Body of pancreas (tissue), 4 donors: ENCODE data around the gene OAF. TPM values are rescaled to one million over a fixed set of nuclear protein-coding genes. Genes with fewer than 3 reads are reported as not detected.

Experiments
- ATAC-seq: fragments of 150-250 bp; one replicate; pipeline ENCODE4 v1.9.1; 2016
- DNase-seq, 4 donors: peaks; one replicate each; pipeline ENCODE4 v3.0.0-alpha.2; 2019
- H3K27ac ChIP-seq, 4 donors: fragments of 200-600 bp; sonication (generic); 1 replicate in 3 of 4; 2 replicates in 1 of 4; pipeline versions ENCODE4 v1.5.1 to v1.6.1; 2016 to 2019; ENCODE audit warnings: mild to moderate bottlenecking in 1 of 4, mixed read lengths in 1 of 4, moderate library complexity in 1 of 4
- H3K27me3 ChIP-seq, 2 donors: fragments of 200-600 bp; sonication (generic); one replicate each; pipeline ENCODE4 v1.6.0; 2016; ENCODE audit warnings: mild to moderate bottlenecking in 1 of 2
- H3K36me3 ChIP-seq, 2 donors: fragments of 200-600 bp; sonication (generic); replicated peaks in 1 of 2; 2 replicates each; pipeline ENCODE4 v1.5.1; 2016; ENCODE audit warnings: low read depth in 2 of 2; ENCODE audit not compliant: insufficient read depth in 1 of 2
- H3K4me1 ChIP-seq: fragments of 200-600 bp; sonication (generic); one replicate; pipeline ENCODE4 v1.6.0; 2016
- H3K4me3 ChIP-seq, 2 donors: fragments of 200-600 bp; sonication (generic); 1 replicate in 1 of 2; 2 replicates in 1 of 2; pipeline ENCODE4 v1.5.1; 2016 to 2019
- H3K9me3 ChIP-seq, 3 donors: fragments of 200-600 bp; sonication (generic); 1 replicate in 2 of 3; 2 replicates in 1 of 3; pipeline ENCODE4 v1.5.1; 2016
- CTCF ChIP-seq, 7 experiments: fragments of 450-650 bp in 4 of 7; fragments of 200-600 bp in 3 of 7; sonication (generic) in 3 of 7; IDR thresholded peaks; one replicate each; pipeline ENCODE4 v1.5.1; 2016 to 2019; ENCODE audit warnings: antibody characterized with exemption in 7 of 7
- POLR2A ChIP-seq, 3 donors: fragments of 450-650 bp; IDR thresholded peaks; one replicate each; pipeline ENCODE4 v1.6.1; 2016; ENCODE audit warnings: antibody characterized with exemption in 3 of 3, mild to moderate bottlenecking in 2 of 3
- WGBS, 2 donors: methylation state at CpG; one replicate each; pipeline ENCODE4 v1.1.5; 2017; 5-methylcytosine and 5-hydroxymethylcytosine counted together
- intact Hi-C: fragments of 100-400 bp; cut with DNase I; formaldehyde crosslinking; loops from one replicate; pipeline ENCODE4 v1.15.1; 2023
- total RNA-seq, 2 donors: library from RNA; depleted of rRNA; stranded (reverse); fragments of >200 nt; gene quantifications; one replicate each; pipeline ENCODE4 v1.1.0, GENCODE V29; 2016

OAF gene
- total RNA-seq, 2 donors from 2014 or later = 53.7 to 67.7 TPM

GRCh38 chr11:120226242-120226641 lies 15.4 kb downstream of the OAF start:
- H3K9me3 ChIP-seq = no peaks in the 10 kb centered on the region
- no peaks in the 10 kb centered on the region for H3K27me3 ChIP-seq
- H3K27ac ChIP-seq = no peak overlapping the region
- 86 to 87% methylated on average over 4 to 5 of the region's 5 CpGs for WGBS, 2 donors
- intact Hi-C loops = no loop called here
- H3K4me3 ChIP-seq = no peak overlapping the region
- H3K36me3 ChIP-seq = no peaks in the 10 kb centered on the region
- TF ChIP-seq POLR2A (IDR thresholded peaks at IDR 0.05) (no peak), CTCF (IDR thresholded peaks at IDR 0.05) (no peak)
- no peak for ATAC-seq
- peaks cover 7% of the 10 kb centered on the region for H3K4me1 ChIP-seq
- no peak for DNase-seq

GRCh38 chr11:120226714-120227113 lies 15.9 kb downstream of the OAF start:
- no peaks in the 10 kb centered on the region for H3K9me3 ChIP-seq
- DNase-seq (no peak), ATAC-seq (no peak)
- no peak overlapping the region for H3K4me3 ChIP-seq
- H3K27me3 ChIP-seq = no peaks in the 10 kb centered on the region
- H3K4me1 ChIP-seq = peaks cover 2% of the 10 kb centered on the region
- intact Hi-C loops = no loop called here
- no peaks in the 10 kb centered on the region for H3K36me3 ChIP-seq
- TF ChIP-seq POLR2A (IDR thresholded peaks at IDR 0.05) (no peak), CTCF (IDR thresholded peaks at IDR 0.05) (no peak)
- 73 to 80% methylated on average over 7 to 13 of the region's 13 CpGs for WGBS, 2 donors
- no peak overlapping the region for H3K27ac ChIP-seq

DNA sequence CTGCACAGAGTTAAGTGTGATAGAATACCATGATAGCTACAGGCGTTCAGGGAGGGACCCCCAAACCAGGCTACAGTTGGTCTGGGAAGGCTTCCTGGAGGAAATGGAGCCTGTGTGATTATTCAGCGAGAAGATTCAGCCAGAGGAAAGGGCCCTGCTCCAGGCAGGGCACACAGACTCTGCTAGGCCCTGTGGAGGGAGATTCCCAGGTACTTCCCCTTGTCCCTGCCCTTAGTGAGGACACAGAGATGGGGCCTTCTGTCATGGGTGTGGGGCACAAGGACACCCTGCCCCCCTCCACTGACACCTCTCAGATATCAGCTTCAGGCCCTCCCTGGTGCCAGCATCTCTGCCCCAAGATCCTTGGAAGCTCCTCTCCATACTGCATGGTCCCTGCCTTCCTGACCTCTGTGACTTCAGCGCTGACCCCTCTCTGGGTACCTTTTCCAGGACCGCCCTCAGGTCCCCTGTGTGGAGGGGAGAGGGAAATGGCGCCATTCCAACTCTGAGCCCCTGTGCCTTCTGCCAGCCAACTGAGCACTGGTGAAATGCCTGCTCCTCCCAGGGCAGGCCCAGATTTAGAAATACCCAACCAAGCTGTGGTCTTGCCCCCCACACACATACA lies 16.5 kb downstream of the OAF start:
- 72 to 82% methylated on average over 2 to 5 of the region's 5 CpGs for WGBS, 2 donors
- H3K36me3 ChIP-seq = no peaks in the 10 kb centered on the region
- H3K4me3 ChIP-seq = no peak overlapping the region
- ATAC-seq (no peak), DNase-seq (no peak)
- no peaks in the 10 kb centered on the region for H3K4me1 ChIP-seq
- intact Hi-C loops = no loop called here
- no peak for TF ChIP-seq CTCF (IDR thresholded peaks at IDR 0.05)
- no peak for TF ChIP-seq POLR2A (IDR thresholded peaks at IDR 0.05)
- no peaks in the 10 kb centered on the region for H3K27me3 ChIP-seq
- H3K9me3 ChIP-seq = no peaks in the 10 kb centered on the region
- no peak overlapping the region for H3K27ac ChIP-seq

- Histone ChIP-seq H3K4me3 (no peak overlapping the region), H3K36me3 (no peaks in the 10 kb centered on the region), H3K4me1 (no peaks in the 10 kb centered on the region), H3K9me3 (no peaks in the 10 kb centered on the region), H3K27me3 (no peaks in the 10 kb centered on the region), H3K27ac (no peak overlapping the region)
- no peak for TF ChIP-seq POLR2A (IDR thresholded peaks at IDR 0.05)
- TF ChIP-seq CTCF (IDR thresholded peaks at IDR 0.05) = no peak
- ATAC-seq (no peak), DNase-seq (no peak)
- WGBS, 2 donors = 79 to 95% methylated on average over 2 to 12 of the region's 16 CpGs
- intact Hi-C loops = loop anchor here (2.0 kb wide), 1 partner anchor 56 kb away; no protein-coding TSS in a partner anchor
These were observed 18.1 kb downstream of the OAF start for GRCh38 chr11:120228794-120229384.
